ENCODE results near the gene KIF5B.

GRCh38 chr10:32057036-32057372, 779 bp upstream of the KIF5B start:
- no peak for TF ChIP-seq POLR2A (IDR thresholded peaks at IDR 0.05; ENCODE audit: low read depth, low read length)
- TF ChIP-seq SPI1 (IDR thresholded peaks at IDR 0.05; ENCODE audit: low read depth, low read length), result no peak
- TF ChIP-seq POLR2AphosphoS5 (IDR thresholded peaks at IDR 0.05; ENCODE audit: low read depth, low read length), result no peak
- TF ChIP-seq POU2F2 (IDR thresholded peaks at IDR 0.05; ENCODE audit: low read depth, low read length), result no peak
- no peak for TF ChIP-seq TAF1 (IDR thresholded peaks at IDR 0.05; ENCODE audit: low read depth, low read length)
